DOHH2 (cell line): ENCODE data around the gene ZIC1.

Experiments
- H3F3A ChIP-seq: fragments of 200-600 bp; sonication (generic), shearing (Covaris generic); 2 replicates; pipeline ENCODE4 v1.6.0; 2016; ENCODE audit warnings: antibody characterized with exemption, mild to moderate bottlenecking; ENCODE audit not compliant: control insufficient read depth, insufficient read depth
- H3K27ac ChIP-seq: fragments of 200-600 bp; sonication (generic); 2 replicates; pipeline ENCODE4 v1.5.1; 2014; ENCODE audit warnings: low read depth, mild to moderate bottlenecking, low read length, moderate library complexity
- H3K27me3 ChIP-seq: fragments of 200-600 bp; sonication (generic); 2 replicates; pipeline ENCODE4 v1.6.1; 2014; ENCODE audit warnings: mild to moderate bottlenecking, low read length, mixed read lengths; ENCODE audit not compliant: control insufficient read depth
- H3K36me3 ChIP-seq: fragments of 200-600 bp; sonication (generic); 2 replicates; pipeline ENCODE4 v1.6.1; 2014; ENCODE audit warnings: mild to moderate bottlenecking, low read length, moderate library complexity, mixed read lengths; ENCODE audit not compliant: control insufficient read depth
- H3K4me1 ChIP-seq: fragments of 200-600 bp; sonication (generic); 2 replicates; pipeline ENCODE4 v1.6.1; 2014; ENCODE audit warnings: mild to moderate bottlenecking, low read length, mixed read lengths; ENCODE audit not compliant: control insufficient read depth
- H3K4me2 ChIP-seq: fragments of 200-600 bp; sonication (generic); 2 replicates; pipeline ENCODE4 v1.6.0; 2014; ENCODE audit warnings: mild to moderate bottlenecking, low read length, moderate library complexity
- H3K4me3 ChIP-seq: fragments of 200-600 bp; sonication (generic); 2 replicates; pipeline ENCODE4 v1.5.1; 2014; ENCODE audit warnings: mild to moderate bottlenecking, low read length, mixed read lengths
- H3K79me2 ChIP-seq: fragments of 200-600 bp; sonication (generic); 2 replicates; pipeline ENCODE4 v1.6.1; 2014; ENCODE audit warnings: mild to moderate bottlenecking, low read length, mixed read lengths; ENCODE audit not compliant: control insufficient read depth
- H3K9me2 ChIP-seq: fragments of 200-600 bp; sonication (generic); replicated peaks from 2 replicates; pipeline ENCODE4 v1.6.1; 2014; ENCODE audit warnings: mild to moderate bottlenecking, low read length, mixed read lengths; ENCODE audit not compliant: control insufficient read depth
- H3K9me3 ChIP-seq: fragments of 200-600 bp; sonication (generic); 2 replicates; pipeline ENCODE4 v1.6.1; 2014; ENCODE audit warnings: antibody characterized with exemption, low read length, mixed read lengths; ENCODE audit not compliant: control insufficient read depth, insufficient read depth
- H4K20me1 ChIP-seq: fragments of 200-600 bp; sonication (generic); 2 replicates; pipeline ENCODE4 v1.6.0; 2014; ENCODE audit warnings: low read depth, mild to moderate bottlenecking, antibody characterized with exemption, low read length, moderate library complexity; ENCODE audit not compliant: control insufficient read depth, insufficient read depth
- CTCF ChIP-seq: fragments of 200-600 bp; sonication (generic); IDR thresholded peaks from one replicate; pipeline ENCODE4 v1.5.1; 2014; ENCODE audit warnings: antibody characterized with exemption, mild to moderate bottlenecking, low read depth, low read length; ENCODE audit not compliant: poor library complexity, severe bottlenecking
- EZH2phosphoT487 ChIP-seq: fragments of 200-600 bp; sonication (generic); IDR thresholded peaks from 2 replicates; pipeline ENCODE4 v1.6.1; 2017; ENCODE audit warnings: borderline replicate concordance, mild to moderate bottlenecking, antibody characterized with exemption, low read length, moderate library complexity, mixed read lengths

The ZIC1 gene

GRCh38 chr3:147408188-147409100, 721 bp upstream of the ZIC1 start:
- TF ChIP-seq CTCF (no peak), EZH2phosphoT487 (no peak)
- no peaks in the 10 kb centered on the region for H3K79me2 ChIP-seq
- no peaks in the 10 kb centered on the region for H3K4me1 ChIP-seq
- H3K9me2 ChIP-seq = no peaks in the 10 kb centered on the region
- H3F3A ChIP-seq = no peaks in the 10 kb centered on the region
- no peaks in the 10 kb centered on the region for H4K20me1 ChIP-seq
- no peaks in the 10 kb centered on the region for H3K27me3 ChIP-seq
- H3K27ac ChIP-seq = no peak overlapping the region
- peaks cover 5% of the 10 kb centered on the region; the same call in 1 of the 2 replicates for H3K9me3 ChIP-seq
- no peak overlapping the region for H3K4me2 ChIP-seq
- H3K36me3 ChIP-seq = no peaks in the 10 kb centered on the region
- no peak overlapping the region for H3K4me3 ChIP-seq

- Histone ChIP-seq H3K9me3 (peaks cover 5% of the 10 kb centered on the region; the same call in 1 of the 2 replicates), H3K4me2 (no peak overlapping the region), H3K4me3 (no peak overlapping the region), H3K4me1 (no peaks in the 10 kb centered on the region), H3K27me3 (no peaks in the 10 kb centered on the region), H3K36me3 (no peaks in the 10 kb centered on the region), H3K79me2 (no peaks in the 10 kb centered on the region), H3K9me2 (no peaks in the 10 kb centered on the region), H3F3A (no peaks in the 10 kb centered on the region), H4K20me1 (no peaks in the 10 kb centered on the region), H3K27ac (no peak overlapping the region)
- no peak for TF ChIP-seq EZH2phosphoT487
- TF ChIP-seq CTCF = no peak
Measured at GRCh38 chr3:147410116-147410525, 956 bp downstream of the ZIC1 start.

GRCh38 chr3:147410526-147411237, 1.5 kb downstream of the ZIC1 start:
- no peaks in the 10 kb centered on the region for H3K79me2 ChIP-seq
- no peaks in the 10 kb centered on the region for H3K4me1 ChIP-seq
- no peak overlapping the region for H3K4me2 ChIP-seq
- H3F3A ChIP-seq = no peaks in the 10 kb centered on the region
- H3K36me3 ChIP-seq = no peaks in the 10 kb centered on the region
- no peaks in the 10 kb centered on the region for H3K27me3 ChIP-seq
- H3K27ac ChIP-seq = no peak overlapping the region
- H4K20me1 ChIP-seq = no peaks in the 10 kb centered on the region
- peaks cover 5% of the 10 kb centered on the region; the same call in 1 of the 2 replicates for H3K9me3 ChIP-seq
- no peak overlapping the region for H3K4me3 ChIP-seq
- TF ChIP-seq EZH2phosphoT487 (no peak), CTCF (no peak)
- H3K9me2 ChIP-seq = no peaks in the 10 kb centered on the region
